HepG2 (cell line): ENCODE data around the gene RPP14. TPM values are rescaled to one million over a fixed set of nuclear protein-coding genes. Genes with fewer than 3 reads are reported as not detected.
A peak's percentile ranks its signal among the peaks of the same experiment; 100 is the strongest.

Experiments
- CBFB ChIP-seq: sonication (generic); formaldehyde crosslinking; IDR thresholded peaks from 2 replicates; pipeline ENCODE4 v1.4.0; 2020; ENCODE audit warnings: missing genetic modification reagents
- EP300 ChIP-seq, 3 experiments: sonication (generic) in 1 of 3; formaldehyde crosslinking in 1 of 3; IDR thresholded peaks; 2 replicates each; pipeline versions ENCODE4 v1.5.1 to v1.6.1; 2011 to 2020; ENCODE audit warnings: low read depth in 2 of 3, low read length in 2 of 3, borderline replicate concordance in 1 of 3, improper control_type of control experiment in 1 of 3, mild to moderate bottlenecking in 1 of 3, missing genetic modification reagents in 1 of 3, moderate library complexity in 1 of 3
- HOXD1 ChIP-seq: sonication (generic); formaldehyde crosslinking; IDR thresholded peaks from 2 replicates; pipeline ENCODE4 v1.5.0; 2020; ENCODE audit warnings: missing genetic modification reagents
- KDM5A ChIP-seq: fragments of 200-600 bp; sonication (generic); IDR thresholded peaks from 2 replicates; pipeline ENCODE4 v1.7.0; 2018; ENCODE audit warnings: antibody characterized with exemption, mild to moderate bottlenecking, low read length, borderline replicate concordance
- MAF1 ChIP-seq: sonication (generic); formaldehyde crosslinking; IDR thresholded peaks from 2 replicates; pipeline ENCODE4 v1.5.0; 2020; ENCODE audit warnings: missing genetic modification reagents, borderline replicate concordance
- MEIS1 ChIP-seq: sonication (generic); formaldehyde crosslinking; IDR thresholded peaks from 2 replicates; pipeline ENCODE4 v1.9.0; 2021; ENCODE audit warnings: mild to moderate bottlenecking, missing genetic modification reagents, moderate library complexity, borderline replicate concordance
- NR2F6 ChIP-seq, 2 experiments: IDR thresholded peaks; 2 replicates each; pipeline ENCODE4 v1.6.1; 2016; ENCODE audit warnings: antibody characterized with exemption in 1 of 2, mild to moderate bottlenecking in 1 of 2
- SNAI1 ChIP-seq: sonication (generic); formaldehyde crosslinking; IDR thresholded peaks from 2 replicates; pipeline ENCODE4 v1.5.0; 2020; ENCODE audit warnings: mild to moderate bottlenecking, missing genetic modification reagents, borderline replicate concordance
- ZFX ChIP-seq: sonication (generic); formaldehyde crosslinking; IDR thresholded peaks from 2 replicates; pipeline ENCODE4 v1.4.0; 2020; ENCODE audit warnings: mild to moderate bottlenecking, low read depth, missing genetic modification reagents, moderate library complexity
- ZNF83 ChIP-seq: sonication (generic); formaldehyde crosslinking; IDR thresholded peaks from 2 replicates; pipeline ENCODE4 v1.4.0; 2020; ENCODE audit warnings: missing genetic modification reagents, mild to moderate bottlenecking, borderline replicate concordance
- polyA plus RNA-seq, 8 experiments: library from polyadenylated mRNA; depleted of rRNA in 3 of 8; stranded (reverse) in 7 of 8; unstranded in 1 of 8; fragments of >200 nt; fragmentation: Illumina TruSeq in 4 of 8; extraction: Trizol in 4 of 8; gene quantifications; 2 replicates each; pipeline versions ENCODE4 v1.2.1 to v1.2.3, GENCODE V29; 2011 to 2016; ENCODE audit warnings: low read depth in 4 of 8, missing spikeins in 1 of 8, mixed read lengths in 1 of 8; ENCODE audit not compliant: insufficient read depth in 1 of 8
- total RNA-seq, 5 experiments: library from RNA; depleted of rRNA; stranded (reverse); fragments of >200 nt; fragmentation: Illumina TruSeq; extraction: Trizol; gene quantifications; 2 replicates each; pipeline ENCODE4 v1.2.3, GENCODE V29; 2016; ENCODE audit warnings: low read depth in 1 of 5
- TF ChIP-seq, protein P1 (sequence below): sonication (generic); formaldehyde crosslinking; IDR thresholded peaks from 2 replicates; pipeline ENCODE4 v1.4.0; 2020; ENCODE audit warnings: missing genetic modification reagents
- TF ChIP-seq, protein P2 (sequence below): sonication (generic); formaldehyde crosslinking; IDR thresholded peaks from 2 replicates; pipeline ENCODE4 v1.8.0; 2022; ENCODE audit warnings: mild to moderate bottlenecking, missing genetic modification reagents
- TF ChIP-seq, protein P3 (sequence below): sonication (generic); formaldehyde crosslinking; IDR thresholded peaks from 2 replicates; pipeline ENCODE4 v1.4.0; 2020; ENCODE audit warnings: mild to moderate bottlenecking, missing genetic modification reagents
- TF ChIP-seq, protein P4 (sequence below): IDR thresholded peaks from 2 replicates; pipeline ENCODE4 v1.6.1; 2016; ENCODE audit warnings: missing compliant biosample characterization, missing genetic modification reagents, borderline replicate concordance
- TF ChIP-seq, protein P5 (sequence below): sonication (generic); formaldehyde crosslinking; IDR thresholded peaks from 2 replicates; pipeline ENCODE4 v1.8.0; 2022; ENCODE audit warnings: missing genetic modification reagents, low read depth, mild to moderate bottlenecking, borderline replicate concordance
- TF ChIP-seq, protein P6 (sequence below): sonication (generic); formaldehyde crosslinking; IDR thresholded peaks from 2 replicates; pipeline ENCODE4 v1.5.0; 2020; ENCODE audit warnings: mild to moderate bottlenecking, missing genetic modification reagents

The RPP14 gene
- total and polyA plus RNA-seq, 2 of the 13 experiments (the other 11 are each of a cell fraction or from before 2014, with no cell fraction given) = 15.4 to 16.2 TPM

DNA sequence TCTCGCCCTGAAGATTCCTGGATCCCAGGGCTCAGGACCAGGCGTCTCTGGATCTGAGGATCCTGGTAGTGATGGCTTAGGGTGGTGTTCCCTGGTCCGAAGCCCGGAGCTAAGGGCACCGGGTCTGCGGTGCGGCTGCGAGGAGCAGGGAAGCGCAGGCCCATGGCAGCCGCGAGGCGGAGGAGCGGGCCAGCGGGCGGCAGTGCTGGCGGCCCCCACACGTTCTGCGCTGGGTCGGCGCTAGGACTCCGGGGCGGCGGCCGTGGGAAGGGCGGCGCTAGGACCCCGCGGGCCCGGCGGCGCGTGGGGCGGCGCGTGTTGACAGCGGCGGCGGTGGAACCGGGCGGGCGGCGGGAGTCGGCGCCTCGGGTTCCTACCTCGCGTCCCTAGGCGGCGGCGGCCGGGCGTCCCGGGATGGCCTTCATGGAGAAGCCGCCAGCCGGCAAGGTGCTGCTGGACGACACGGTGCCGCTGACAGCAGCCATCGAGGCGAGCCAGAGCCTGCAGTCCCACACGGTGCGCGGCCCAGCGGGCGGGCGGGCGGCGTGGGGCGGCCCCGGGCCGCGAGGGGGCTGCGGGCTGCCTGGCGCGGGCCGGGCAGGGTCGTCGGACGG is 26.6 kb downstream of the RPP14 start, which contains the start of gene PXK (continued):
- TF ChIP-seq, protein P1, sequence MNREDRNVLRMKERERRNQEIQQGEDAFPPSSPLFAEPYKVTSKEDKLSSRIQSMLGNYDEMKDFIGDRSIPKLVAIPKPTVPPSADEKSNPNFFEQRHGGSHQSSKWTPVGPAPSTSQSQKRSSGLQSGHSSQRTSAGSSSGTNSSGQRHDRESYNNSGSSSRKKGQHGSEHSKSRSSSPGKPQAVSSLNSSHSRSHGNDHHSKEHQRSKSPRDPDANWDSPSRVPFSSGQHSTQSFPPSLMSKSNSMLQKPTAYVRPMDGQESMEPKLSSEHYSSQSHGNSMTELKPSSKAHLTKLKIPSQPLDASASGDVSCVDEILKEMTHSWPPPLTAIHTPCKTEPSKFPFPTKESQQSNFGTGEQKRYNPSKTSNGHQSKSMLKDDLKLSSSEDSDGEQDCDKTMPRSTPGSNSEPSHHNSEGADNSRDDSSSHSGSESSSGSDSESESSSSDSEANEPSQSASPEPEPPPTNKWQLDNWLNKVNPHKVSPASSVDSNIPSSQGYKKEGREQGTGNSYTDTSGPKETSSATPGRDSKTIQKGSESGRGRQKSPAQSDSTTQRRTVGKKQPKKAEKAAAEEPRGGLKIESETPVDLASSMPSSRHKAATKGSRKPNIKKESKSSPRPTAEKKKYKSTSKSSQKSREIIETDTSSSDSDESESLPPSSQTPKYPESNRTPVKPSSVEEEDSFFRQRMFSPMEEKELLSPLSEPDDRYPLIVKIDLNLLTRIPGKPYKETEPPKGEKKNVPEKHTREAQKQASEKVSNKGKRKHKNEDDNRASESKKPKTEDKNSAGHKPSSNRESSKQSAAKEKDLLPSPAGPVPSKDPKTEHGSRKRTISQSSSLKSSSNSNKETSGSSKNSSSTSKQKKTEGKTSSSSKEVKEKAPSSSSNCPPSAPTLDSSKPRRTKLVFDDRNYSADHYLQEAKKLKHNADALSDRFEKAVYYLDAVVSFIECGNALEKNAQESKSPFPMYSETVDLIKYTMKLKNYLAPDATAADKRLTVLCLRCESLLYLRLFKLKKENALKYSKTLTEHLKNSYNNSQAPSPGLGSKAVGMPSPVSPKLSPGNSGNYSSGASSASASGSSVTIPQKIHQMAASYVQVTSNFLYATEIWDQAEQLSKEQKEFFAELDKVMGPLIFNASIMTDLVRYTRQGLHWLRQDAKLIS (CRISPR knock-in tag) = no peak
- TF ChIP-seq, protein P2, sequence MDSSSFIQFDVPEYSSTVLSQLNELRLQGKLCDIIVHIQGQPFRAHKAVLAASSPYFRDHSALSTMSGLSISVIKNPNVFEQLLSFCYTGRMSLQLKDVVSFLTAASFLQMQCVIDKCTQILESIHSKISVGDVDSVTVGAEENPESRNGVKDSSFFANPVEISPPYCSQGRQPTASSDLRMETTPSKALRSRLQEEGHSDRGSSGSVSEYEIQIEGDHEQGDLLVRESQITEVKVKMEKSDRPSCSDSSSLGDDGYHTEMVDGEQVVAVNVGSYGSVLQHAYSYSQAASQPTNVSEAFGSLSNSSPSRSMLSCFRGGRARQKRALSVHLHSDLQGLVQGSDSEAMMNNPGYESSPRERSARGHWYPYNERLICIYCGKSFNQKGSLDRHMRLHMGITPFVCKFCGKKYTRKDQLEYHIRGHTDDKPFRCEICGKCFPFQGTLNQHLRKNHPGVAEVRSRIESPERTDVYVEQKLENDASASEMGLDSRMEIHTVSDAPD (CRISPR knock-in tag) = no peak
- no peak for TF ChIP-seq EP300 (IDR thresholded peaks at IDR 0.05; ENCODE audit: low read depth in 2 of 2, low read length in 2 of 2)
- TF ChIP-seq EP300 (CRISPR knock-in tag; IDR thresholded peaks at IDR 0.05; ENCODE audit: borderline replicate concordance) = no peak
- TF ChIP-seq NR2F6 (IDR thresholded peaks at IDR 0.05) = no peak
- 0 out of 2 replicates have a peak, but pooled peaks have one; percentile 19 for TF ChIP-seq NR2F6 (CRISPR knock-in tag; IDR thresholded peaks at IDR 0.05)
- peak; percentile 75 for TF ChIP-seq ZFX (CRISPR knock-in tag)
- no peak for TF ChIP-seq MEIS1 (CRISPR knock-in tag)
- TF ChIP-seq, protein P3, sequence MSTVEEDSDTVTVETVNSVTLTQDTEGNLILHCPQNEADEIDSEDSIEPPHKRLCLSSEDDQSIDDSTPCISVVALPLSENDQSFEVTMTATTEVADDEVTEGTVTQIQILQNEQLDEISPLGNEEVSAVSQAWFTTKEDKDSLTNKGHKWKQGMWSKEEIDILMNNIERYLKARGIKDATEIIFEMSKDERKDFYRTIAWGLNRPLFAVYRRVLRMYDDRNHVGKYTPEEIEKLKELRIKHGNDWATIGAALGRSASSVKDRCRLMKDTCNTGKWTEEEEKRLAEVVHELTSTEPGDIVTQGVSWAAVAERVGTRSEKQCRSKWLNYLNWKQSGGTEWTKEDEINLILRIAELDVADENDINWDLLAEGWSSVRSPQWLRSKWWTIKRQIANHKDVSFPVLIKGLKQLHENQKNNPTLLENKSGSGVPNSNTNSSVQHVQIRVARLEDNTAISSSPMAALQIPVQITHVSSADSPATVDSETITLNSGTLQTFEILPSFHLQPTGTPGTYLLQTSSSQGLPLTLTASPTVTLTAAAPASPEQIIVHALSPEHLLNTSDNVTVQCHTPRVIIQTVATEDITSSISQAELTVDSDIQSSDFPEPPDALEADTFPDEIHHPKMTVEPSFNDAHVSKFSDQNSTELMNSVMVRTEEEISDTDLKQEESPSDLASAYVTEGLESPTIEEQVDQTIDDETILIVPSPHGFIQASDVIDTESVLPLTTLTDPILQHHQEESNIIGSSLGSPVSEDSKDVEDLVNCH (CRISPR knock-in tag) = no peak
- peak; percentile 51; the same call in 1 of the 2 replicates for TF ChIP-seq CBFB
- TF ChIP-seq SNAI1 = no peak
- 0 out of 2 replicates have a peak, but pooled peaks have one; percentile 34 for TF ChIP-seq ZNF83
- no peak for TF ChIP-seq KDM5A
- TF ChIP-seq, protein P4, sequence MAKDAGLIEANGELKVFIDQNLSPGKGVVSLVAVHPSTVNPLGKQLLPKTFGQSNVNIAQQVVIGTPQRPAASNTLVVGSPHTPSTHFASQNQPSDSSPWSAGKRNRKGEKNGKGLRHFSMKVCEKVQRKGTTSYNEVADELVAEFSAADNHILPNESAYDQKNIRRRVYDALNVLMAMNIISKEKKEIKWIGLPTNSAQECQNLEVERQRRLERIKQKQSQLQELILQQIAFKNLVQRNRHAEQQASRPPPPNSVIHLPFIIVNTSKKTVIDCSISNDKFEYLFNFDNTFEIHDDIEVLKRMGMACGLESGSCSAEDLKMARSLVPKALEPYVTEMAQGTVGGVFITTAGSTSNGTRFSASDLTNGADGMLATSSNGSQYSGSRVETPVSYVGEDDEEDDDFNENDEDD (CRISPR knock-in tag) = peak; percentile 66; the same call in 1 of the 2 replicates
- TF ChIP-seq, protein P5, sequence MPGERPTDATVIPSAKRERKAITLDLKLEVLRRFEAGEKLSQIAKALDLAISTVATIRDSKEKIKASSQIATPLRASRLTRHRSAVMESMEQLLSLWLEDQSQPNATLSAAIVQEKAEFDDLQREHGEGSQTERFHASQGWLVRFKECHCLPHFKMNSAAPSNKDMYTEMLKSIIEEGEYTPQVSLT (CRISPR knock-in tag) = no peak; the same call in 1 of the 2 replicates
- TF ChIP-seq MAF1 (CRISPR knock-in tag) = no peak
- TF ChIP-seq, protein P6, sequence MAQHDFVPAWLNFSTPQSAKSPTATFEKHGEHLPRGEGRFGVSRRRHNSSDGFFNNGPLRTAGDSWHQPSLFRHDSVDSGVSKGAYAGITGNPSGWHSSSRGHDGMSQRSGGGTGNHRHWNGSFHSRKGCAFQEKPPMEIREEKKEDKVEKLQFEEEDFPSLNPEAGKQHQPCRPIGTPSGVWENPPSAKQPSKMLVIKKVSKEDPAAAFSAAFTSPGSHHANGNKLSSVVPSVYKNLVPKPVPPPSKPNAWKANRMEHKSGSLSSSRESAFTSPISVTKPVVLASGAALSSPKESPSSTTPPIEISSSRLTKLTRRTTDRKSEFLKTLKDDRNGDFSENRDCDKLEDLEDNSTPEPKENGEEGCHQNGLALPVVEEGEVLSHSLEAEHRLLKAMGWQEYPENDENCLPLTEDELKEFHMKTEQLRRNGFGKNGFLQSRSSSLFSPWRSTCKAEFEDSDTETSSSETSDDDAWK (CRISPR knock-in tag) = no peak
- TF ChIP-seq HOXD1 (CRISPR knock-in tag) = peak; percentile 53; the same call in 1 of the 2 replicates
